ENCODE measurements around the gene EXOC6B.

Gene EXOC6B

DNA sequence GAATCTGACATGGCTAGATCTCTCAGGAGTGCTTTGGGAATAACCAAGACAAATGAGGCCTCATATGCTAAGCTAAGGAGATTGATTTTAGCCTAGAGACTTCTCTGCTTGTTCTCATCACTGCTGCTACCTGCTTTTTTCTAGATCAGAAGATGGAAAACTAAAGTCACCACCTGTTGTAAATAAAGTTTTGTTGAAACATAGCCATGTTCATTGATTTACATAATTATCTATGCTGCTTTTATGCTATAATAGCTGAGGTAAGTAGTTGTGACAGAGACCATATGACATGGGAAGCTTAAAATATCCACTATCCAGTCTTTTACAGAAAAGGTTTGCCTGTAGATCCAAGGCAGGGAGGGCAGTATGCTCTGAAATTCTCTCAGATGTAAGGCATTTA, 632.1 kb downstream of the EXOC6B start:
- ChIA-PET POLR2A (no interaction called here), CTCF (no interaction called here)
- DNase-seq (ENCODE audit: extremely low spot score): no peak
- no peak for TF ChIP-seq CTCF (IDR thresholded peaks at IDR 0.05; ENCODE audit: control extremely low read depth, extremely low read depth, low read depth, missing control alignments)

DNA sequence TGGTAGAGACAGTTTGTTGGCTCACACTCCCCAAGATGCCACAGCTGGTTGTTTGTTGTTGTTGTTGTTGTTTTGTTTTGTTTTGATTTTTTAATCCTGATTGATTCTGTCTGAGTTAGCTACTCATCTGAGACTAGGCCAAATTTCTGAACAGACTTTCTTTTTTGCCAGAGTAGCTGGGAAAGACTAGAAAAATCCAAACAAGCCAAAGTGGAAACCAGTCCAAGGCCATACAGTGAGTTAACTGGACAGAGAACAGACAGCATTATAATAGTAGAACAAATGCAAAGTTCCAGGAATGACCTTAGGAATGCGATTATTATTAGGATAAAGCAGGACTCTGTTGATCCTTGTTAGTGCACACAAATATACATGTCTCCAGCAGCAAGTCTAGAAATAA, 634.4 kb downstream of the EXOC6B start:
- ChIA-PET CTCF (interaction anchor here (1.4 to 2.3 kb wide), 3 partner anchors 8 to 41 kb away, joined by 4 to 5 read pairs (median 5); no protein-coding TSS in a partner anchor), POLR2A (no interaction called here)
- TF ChIP-seq CTCF (IDR thresholded peaks at IDR 0.05; ENCODE audit: control extremely low read depth, extremely low read depth, low read depth, missing control alignments): no peak
- DNase-seq (ENCODE audit: extremely low spot score): no peak

DNA sequence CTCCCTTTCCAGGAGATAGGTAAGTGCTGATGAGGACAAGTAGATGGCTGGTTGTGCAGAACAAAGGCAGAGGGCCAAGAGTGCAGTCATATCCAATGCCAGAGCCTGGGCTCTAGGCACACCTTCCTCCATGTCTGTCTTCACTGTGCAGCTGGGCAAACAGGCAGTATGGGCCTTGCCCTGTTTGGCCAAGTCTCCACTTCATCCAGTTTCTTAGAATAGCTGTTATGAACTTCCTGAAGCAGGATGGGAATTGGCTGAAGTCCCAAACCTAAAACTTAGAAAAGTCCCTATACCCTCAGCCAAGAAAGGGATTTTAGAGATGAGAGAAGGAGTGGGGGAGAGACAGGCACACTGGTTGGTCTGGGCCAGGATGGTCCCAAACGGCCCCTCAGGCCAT, 640.6 kb downstream of the EXOC6B start:
- no peak for TF ChIP-seq CTCF (IDR thresholded peaks at IDR 0.05; ENCODE audit: control extremely low read depth, extremely low read depth, low read depth, missing control alignments)
- DNase-seq (ENCODE audit: extremely low spot score): no peak
- POLR2A ChIA-PET: no interaction called here
- CTCF ChIA-PET: no interaction called here

DNA sequence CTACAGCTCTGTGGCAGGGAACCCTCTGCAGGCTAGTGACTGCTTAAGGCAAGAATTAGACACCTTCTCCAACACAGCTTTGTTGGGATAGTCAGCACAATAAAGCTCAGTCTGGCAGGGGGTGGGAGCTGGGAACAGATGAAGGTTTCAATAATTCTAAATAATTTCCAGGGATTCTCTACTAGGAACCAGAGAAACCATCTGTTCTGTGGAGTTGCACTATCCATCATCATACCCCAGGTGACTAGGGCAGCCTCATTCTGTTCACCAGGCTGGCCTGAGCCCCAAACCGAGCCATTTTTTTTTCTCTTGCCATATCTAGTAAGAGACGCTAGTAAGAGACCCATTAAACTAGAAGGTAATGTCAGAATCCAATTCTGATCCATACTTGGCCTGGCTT, 642.4 kb downstream of the EXOC6B start:
- DNase-seq (ENCODE audit: extremely low spot score): no peak
- ChIA-PET CTCF (no interaction called here), POLR2A (no interaction called here)
- TF ChIP-seq CTCF (IDR thresholded peaks at IDR 0.05; ENCODE audit: control extremely low read depth, extremely low read depth, low read depth, missing control alignments): no peak

- ChIA-PET POLR2A (no interaction called here), CTCF (no interaction called here)
- no peak for TF ChIP-seq CTCF (IDR thresholded peaks at IDR 0.05; ENCODE audit: control extremely low read depth, extremely low read depth, low read depth, missing control alignments)
- DNase-seq (ENCODE audit: extremely low spot score): no peak
Observed at GRCh38 chr2:72183016-72183415, 642.8 kb downstream of the EXOC6B start.

DNA sequence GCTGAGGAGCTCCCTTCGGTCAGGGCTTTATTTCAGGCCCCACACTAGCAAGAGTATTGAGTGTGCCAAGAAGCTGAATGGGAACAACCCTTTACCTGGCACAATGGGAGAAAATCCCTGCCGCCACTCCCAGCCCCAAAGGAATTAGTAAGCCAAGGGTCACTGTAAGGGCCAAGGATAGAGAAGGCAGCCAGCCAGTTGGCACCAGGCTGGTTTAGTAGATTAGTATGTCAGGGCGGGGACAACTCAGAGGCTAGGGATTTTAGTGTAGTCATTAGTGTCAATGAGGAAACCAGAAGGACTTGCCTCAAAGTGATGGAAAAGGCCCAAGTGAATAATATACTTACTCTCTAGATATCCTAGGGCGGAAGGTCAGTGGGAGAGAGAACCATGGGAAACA, 643.3 kb downstream of the EXOC6B start:
- ChIA-PET POLR2A (no interaction called here), CTCF (no interaction called here)
- no peak for DNase-seq (ENCODE audit: extremely low spot score)
- TF ChIP-seq CTCF (IDR thresholded peaks at IDR 0.05; ENCODE audit: control extremely low read depth, extremely low read depth, low read depth, missing control alignments): no peak

DNA sequence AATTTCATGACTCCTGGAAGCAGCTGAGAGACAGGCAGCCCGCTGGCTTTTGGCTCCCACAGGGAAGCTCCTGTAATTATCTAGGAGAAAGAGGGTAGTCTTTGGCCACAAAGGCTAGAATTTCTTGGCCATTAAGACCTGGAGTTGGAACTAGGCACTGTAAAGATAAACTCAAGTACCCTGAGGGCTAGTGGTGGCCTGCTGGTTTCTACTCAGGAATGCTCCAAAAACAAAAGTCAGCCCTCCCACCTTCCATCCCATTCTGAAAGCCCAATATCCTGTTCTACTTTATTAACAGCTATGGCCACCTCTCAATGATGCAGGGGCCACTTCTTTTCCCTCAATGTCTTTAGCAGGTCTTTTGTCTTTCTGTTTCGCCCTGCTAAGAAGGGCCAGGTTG, 644.2 kb downstream of the EXOC6B start:
- no peak for TF ChIP-seq CTCF (IDR thresholded peaks at IDR 0.05; ENCODE audit: control extremely low read depth, extremely low read depth, low read depth, missing control alignments)
- ChIA-PET CTCF (interaction anchor here (1.0 kb wide), 1 partner anchor 10 kb away, joined by 5 read pairs; no protein-coding TSS in a partner anchor), POLR2A (no interaction called here)
- no peak for DNase-seq (ENCODE audit: extremely low spot score)

Measured in GM10248 (cell line).